GM18511 (cell line): ENCODE measurements around the gene WNK4.
A peak's percentile ranks its signal among the peaks of the same experiment; 100 is the strongest.
"Not testable (repeated sequence)": the region's sequence is repeated elsewhere in the genome, so short reads cannot be mapped to it uniquely, and the experiment has no call there.

ENCODE experiments used
- ATAC-seq: cut with Tn5 transposase; IDR thresholded peaks from one replicate; pipeline ENCODE4 v1.9.1; 2021; ENCODE audit warnings: mild to moderate bottlenecking, moderate library complexity; ENCODE audit not compliant: unreplicated experiment

WNK4 gene

GRCh38 chr17:42779936-42780850 lies at the start of gene WNK4:
TSS of gene WNK4 (plus strand) at chr17:42780610. CDS start at chr17:42780699, 89 bp downstream.
- ATAC-seq = no peak

- ATAC-seq = no peak
These were observed 39.7 kb upstream of the WNK4 start for GRCh38 chr17:42740699-42741098.

GRCh38 chr17:42742916-42743315 lies 37.5 kb upstream of the WNK4 start:
- ATAC-seq = not testable (repeated sequence)

GRCh38 chr17:42743595-42744282 lies 36.7 kb upstream of the WNK4 start:
- ATAC-seq = no peak

- peak; percentile 60 for ATAC-seq
These were observed 36.1 kb upstream of the WNK4 start for GRCh38 chr17:42744283-42744805.

GRCh38 chr17:42744806-42745617 lies 35.4 kb upstream of the WNK4 start, which contains the start of gene EZH1:
TSS of gene EZH1 (minus strand) at chr17:42745040. CDS start at chr17:42728941, 16,099 bp downstream.
- peak; percentile 82 for ATAC-seq

GRCh38 chr17:42748202-42748907 lies 32.1 kb upstream of the WNK4 start:
- no peak for ATAC-seq

GRCh38 chr17:42748908-42749798 lies 31.3 kb upstream of the WNK4 start:
- no peak for ATAC-seq

GRCh38 chr17:42750739-42751344 lies 29.6 kb upstream of the WNK4 start:
- no peak for ATAC-seq

GRCh38 chr17:42751628-42752027 lies 28.8 kb upstream of the WNK4 start:
- no peak for ATAC-seq

- ATAC-seq = no peak
These were observed 25.6 kb upstream of the WNK4 start for GRCh38 chr17:42754782-42755181.

- ATAC-seq = peak; percentile 55
These were observed 20.3 kb upstream of the WNK4 start for GRCh38 chr17:42759982-42760651.

GRCh38 chr17:42760652-42761581 lies 19.5 kb upstream of the WNK4 start, which contains the start of gene RAMP2:
TSS of gene RAMP2 (plus strand) at chr17:42761227. CDS start at chr17:42761262, 35 bp downstream.
- no peak for ATAC-seq

- ATAC-seq = no peak
These were observed 18.8 kb upstream of the WNK4 start for GRCh38 chr17:42761638-42762037.

GRCh38 chr17:42766124-42766523 lies 14.3 kb upstream of the WNK4 start:
- no peak for ATAC-seq

GRCh38 chr17:42767512-42767911 lies 12.9 kb upstream of the WNK4 start:
- no peak for ATAC-seq

- ATAC-seq = not testable (repeated sequence)
These were observed 12.4 kb upstream of the WNK4 start for GRCh38 chr17:42768006-42768405.
